Suprapubic skin (tissue), 3 donors: Measurements from ENCODE around the gene CFAP410.

Source experiments
- CTCF ChIP-seq, 2 donors: fragments of 200-600 bp in 1 of 2; fragments of 450-650 bp in 1 of 2; sonication (generic) in 1 of 2; IDR thresholded peaks; one replicate each; pipeline ENCODE4 v1.5.1; 2016 to 2019; ENCODE audit warnings: antibody characterized with exemption in 2 of 2, mild to moderate bottlenecking in 1 of 2, moderate library complexity in 1 of 2
- POLR2A ChIP-seq, 2 donors: fragments of 450-650 bp; IDR thresholded peaks; one replicate each; pipeline ENCODE4 v1.6.1; 2017; ENCODE audit warnings: antibody characterized with exemption in 2 of 2, mild to moderate bottlenecking in 2 of 2, moderate library complexity in 2 of 2

GRCh38 chr21:44335266-44336059 is 3.7 kb downstream of the CFAP410 start:
- TF ChIP-seq CTCF (IDR thresholded peaks at IDR 0.05) (no peak), POLR2A (IDR thresholded peaks at IDR 0.05) (no peak)
